ENCODE data around the gene DOCK10.

DNA sequence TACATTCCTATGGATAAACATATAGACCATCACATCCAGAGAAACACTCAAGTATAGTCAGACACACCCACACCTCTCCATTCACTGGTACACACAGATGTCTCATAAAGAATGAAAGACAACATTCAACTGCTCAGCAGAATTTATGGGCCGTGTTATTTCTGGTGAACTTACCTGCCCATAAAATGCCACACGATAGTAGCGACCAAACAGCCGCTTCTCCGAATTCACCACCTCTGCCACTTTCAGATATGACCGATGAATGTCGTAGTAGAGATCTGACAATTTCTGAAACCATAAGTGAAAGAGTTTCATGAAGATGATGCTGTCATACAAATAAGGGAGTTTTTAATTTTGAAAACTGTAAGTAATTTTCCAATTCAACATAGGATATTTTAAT, 255.4 kb downstream of the DOCK10 start:
- TF ChIP-seq CTCF (conservative IDR thresholded peaks at IDR 0.05): no peak
- TF ChIP-seq EZH2 (IDR thresholded peaks at IDR 0.05; ENCODE audit: low read depth): no peak

All from PC-9 (cell line).